SU-DHL-6 (cell line): ENCODE measurements around the gene DCBLD2.

Source experiments
- H2AFZ ChIP-seq: fragments of 200-600 bp; sonication (generic); 2 replicates; pipeline ENCODE4 v1.6.1; 2014; ENCODE audit warnings: low read depth, mild to moderate bottlenecking, moderate library complexity, mixed read lengths, antibody characterized with exemption, low read length; ENCODE audit not compliant: severe bottlenecking
- H3F3A ChIP-seq: fragments of 200-600 bp; shearing (Covaris generic); 2 replicates; pipeline ENCODE4 v1.6.0; 2016; ENCODE audit warnings: antibody characterized with exemption, mild to moderate bottlenecking; ENCODE audit not compliant: insufficient read depth
- H3K27ac ChIP-seq: fragments of 200-600 bp; sonication (generic); 2 replicates; pipeline ENCODE4 v1.5.1; 2016; ENCODE audit warnings: low read depth, mild to moderate bottlenecking, low read length, moderate library complexity, mixed read lengths
- H3K27me3 ChIP-seq: fragments of 200-600 bp; sonication (generic), shearing (Covaris generic); 2 replicates; pipeline ENCODE4 v1.6.0; 2014; ENCODE audit warnings: mild to moderate bottlenecking, low read length
- H3K36me3 ChIP-seq: fragments of 200-600 bp; sonication (generic); 2 replicates; pipeline ENCODE4 v1.6.1; 2014; ENCODE audit warnings: mild to moderate bottlenecking, low read length, mixed read lengths
- H3K4me2 ChIP-seq: fragments of 300-600, 200-600 bp; shearing (Covaris generic), sonication (generic); 2 replicates; pipeline ENCODE4 v1.6.0; 2014; ENCODE audit warnings: low read length, low read depth, mild to moderate bottlenecking; ENCODE audit not compliant: poor library complexity, severe bottlenecking
- H3K4me3 ChIP-seq: fragments of 200-600 bp; sonication (generic); 2 replicates; pipeline ENCODE4 v1.5.1; 2014; ENCODE audit warnings: antibody characterized with exemption, low read length, mild to moderate bottlenecking, mixed read lengths; ENCODE audit not compliant: insufficient read depth, poor library complexity, severe bottlenecking
- H3K79me2 ChIP-seq: fragments of 200-600 bp; sonication (generic); 2 replicates; pipeline ENCODE4 v1.6.1; 2014; ENCODE audit warnings: mild to moderate bottlenecking, low read length, moderate library complexity; ENCODE audit not compliant: insufficient read depth
- H3K9ac ChIP-seq: fragments of 200-600 bp; sonication (generic); 2 replicates; pipeline ENCODE4 v1.7.0; 2014; ENCODE audit warnings: mild to moderate bottlenecking, low read length
- H3K9me2 ChIP-seq: fragments of 200-600 bp; sonication (generic); replicated peaks from 2 replicates; pipeline ENCODE4 v1.6.1; 2014; ENCODE audit warnings: low read length; ENCODE audit not compliant: insufficient read depth
- H3K9me3 ChIP-seq: fragments of 200-600 bp; sonication (generic); 2 replicates; pipeline ENCODE4 v1.6.1; 2014; ENCODE audit warnings: low read length, mixed read lengths; ENCODE audit not compliant: insufficient read depth
- H4K20me1 ChIP-seq: fragments of 200-600 bp; sonication (generic); 2 replicates; pipeline ENCODE4 v1.6.1; 2014; ENCODE audit warnings: low read depth, mild to moderate bottlenecking, antibody characterized with exemption, low read length, moderate library complexity, mixed read lengths
- CTCF ChIP-seq: fragments of 200-600 bp; sonication (generic); IDR thresholded peaks from one replicate; pipeline ENCODE4 v1.5.1; 2017; ENCODE audit warnings: antibody characterized with exemption, mild to moderate bottlenecking, low read length, moderate library complexity; ENCODE audit not compliant: insufficient read depth, poor library complexity, severe bottlenecking
- EZH2phosphoT487 ChIP-seq: fragments of 200-600 bp; sonication (generic), shearing (Covaris generic); conservative IDR thresholded peaks from 2 replicates; pipeline ENCODE4 v1.6.1; 2018; ENCODE audit warnings: mild to moderate bottlenecking, antibody characterized with exemption, low read length, moderate library complexity, mixed read lengths

DCBLD2 gene

GRCh38 chr3:98894791-98895576 lies 6.5 kb downstream of the DCBLD2 start:
- Histone ChIP-seq H3K79me2 (no peaks in the 10 kb centered on the region), H3K9ac (no peak overlapping the region), H3F3A (no peaks in the 10 kb centered on the region), H3K27me3 (no peaks in the 10 kb centered on the region), H3K27ac (no peak overlapping the region), H3K9me2 (no peaks in the 10 kb centered on the region), H3K4me3 (no peak overlapping the region), H4K20me1 (no peaks in the 10 kb centered on the region), H2AFZ (no peak overlapping the region), H3K36me3 (no peaks in the 10 kb centered on the region), H3K9me3 (no peaks in the 10 kb centered on the region), H3K4me2 (no peak overlapping the region)
- no peak for TF ChIP-seq EZH2phosphoT487
- TF ChIP-seq CTCF: no peak

GRCh38 chr3:98893740-98894139 lies 7.8 kb downstream of the DCBLD2 start:
- Histone ChIP-seq H3K9me3 (no peaks in the 10 kb centered on the region), H3K36me3 (no peaks in the 10 kb centered on the region), H3K9me2 (no peaks in the 10 kb centered on the region), H3K4me3 (no peak overlapping the region), H2AFZ (no peak overlapping the region), H3K27ac (no peak overlapping the region), H3K27me3 (no peaks in the 10 kb centered on the region), H4K20me1 (no peaks in the 10 kb centered on the region), H3K79me2 (no peaks in the 10 kb centered on the region), H3F3A (no peaks in the 10 kb centered on the region), H3K9ac (no peak overlapping the region), H3K4me2 (no peak overlapping the region)
- TF ChIP-seq CTCF (no peak), EZH2phosphoT487 (no peak)

- no peaks in the 10 kb centered on the region for H3K36me3 ChIP-seq
- H2AFZ ChIP-seq: no peak overlapping the region
- H3K27ac ChIP-seq: no peak overlapping the region
- no peak overlapping the region for H3K4me2 ChIP-seq
- no peak overlapping the region for H3K4me3 ChIP-seq
- TF ChIP-seq CTCF (no peak), EZH2phosphoT487 (no peak)
- no peaks in the 10 kb centered on the region for H3K9me2 ChIP-seq
- H3K9ac ChIP-seq: no peak overlapping the region
- no peaks in the 10 kb centered on the region for H3K9me3 ChIP-seq
- no peaks in the 10 kb centered on the region for H3K79me2 ChIP-seq
- H4K20me1 ChIP-seq: no peaks in the 10 kb centered on the region
- H3F3A ChIP-seq: no peaks in the 10 kb centered on the region
- no peaks in the 10 kb centered on the region for H3K27me3 ChIP-seq
These were observed 9.2 kb downstream of the DCBLD2 start for GRCh38 chr3:98892263-98892662.
